Measurements from ENCODE around the gene PIEZO2. TPM values are rescaled to one million over a fixed set of nuclear protein-coding genes. Genes with fewer than 3 reads are reported as not detected.

PIEZO2 gene
- total RNA-seq, 1 experiment from 2014 or later, result not detected

- DNase-seq (ENCODE audit: low spot score), result no peak
Measured at GRCh38 chr18:10792181-10792580, 357.2 kb downstream of the PIEZO2 start.

DNA sequence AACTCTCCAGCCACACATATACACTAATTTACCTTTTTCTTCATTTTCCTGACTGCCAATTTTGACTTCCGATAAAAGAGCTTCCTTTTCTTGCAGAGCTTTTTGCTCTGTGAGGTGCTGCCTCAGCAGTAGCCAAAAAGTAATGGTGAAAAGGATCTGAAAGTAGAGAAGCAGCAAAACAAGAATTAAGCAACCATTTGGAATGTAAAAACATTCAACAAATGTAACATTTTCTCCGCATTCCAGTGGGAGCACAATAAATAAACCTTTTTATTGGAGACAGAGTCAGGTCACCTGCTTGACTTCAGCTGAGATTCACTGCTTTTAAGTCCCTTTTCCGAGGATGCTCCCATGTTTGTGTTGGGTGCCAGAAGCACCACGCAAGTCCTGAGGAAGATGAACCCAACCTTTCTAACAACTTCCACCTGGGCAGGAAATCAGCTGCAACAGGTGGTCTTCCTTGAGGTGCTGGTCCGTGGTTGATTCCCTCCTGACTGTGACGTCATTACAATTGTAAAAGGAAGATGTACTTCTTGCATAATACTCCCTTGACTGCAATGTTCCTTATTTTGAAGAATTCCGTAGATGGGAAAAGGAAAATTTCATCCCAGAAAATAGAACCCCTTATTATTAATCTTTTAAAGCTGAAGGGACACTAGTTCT is 358.1 kb downstream of the PIEZO2 start:
- no peak for DNase-seq (ENCODE audit: low spot score)

DNA sequence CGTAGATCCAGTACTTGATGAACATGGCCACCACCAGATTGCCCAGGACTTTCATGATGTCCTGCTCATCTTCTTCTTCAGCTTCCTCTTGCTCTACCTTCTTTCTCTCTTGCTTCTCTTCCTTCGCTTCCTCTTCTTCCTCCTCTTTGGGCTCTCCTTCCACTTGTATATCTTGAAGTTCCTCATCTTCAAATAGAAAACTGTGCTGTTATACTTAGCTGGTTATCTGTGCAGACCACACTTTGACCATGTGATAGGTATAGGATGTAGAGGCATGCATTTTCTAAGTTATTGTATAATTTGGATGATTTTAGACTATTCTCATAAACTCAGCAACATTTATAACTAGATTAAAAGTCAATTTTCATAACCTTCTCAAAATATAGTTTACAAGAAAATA is 360.2 kb downstream of the PIEZO2 start:
- DNase-seq (ENCODE audit: low spot score), result no peak

DNA sequence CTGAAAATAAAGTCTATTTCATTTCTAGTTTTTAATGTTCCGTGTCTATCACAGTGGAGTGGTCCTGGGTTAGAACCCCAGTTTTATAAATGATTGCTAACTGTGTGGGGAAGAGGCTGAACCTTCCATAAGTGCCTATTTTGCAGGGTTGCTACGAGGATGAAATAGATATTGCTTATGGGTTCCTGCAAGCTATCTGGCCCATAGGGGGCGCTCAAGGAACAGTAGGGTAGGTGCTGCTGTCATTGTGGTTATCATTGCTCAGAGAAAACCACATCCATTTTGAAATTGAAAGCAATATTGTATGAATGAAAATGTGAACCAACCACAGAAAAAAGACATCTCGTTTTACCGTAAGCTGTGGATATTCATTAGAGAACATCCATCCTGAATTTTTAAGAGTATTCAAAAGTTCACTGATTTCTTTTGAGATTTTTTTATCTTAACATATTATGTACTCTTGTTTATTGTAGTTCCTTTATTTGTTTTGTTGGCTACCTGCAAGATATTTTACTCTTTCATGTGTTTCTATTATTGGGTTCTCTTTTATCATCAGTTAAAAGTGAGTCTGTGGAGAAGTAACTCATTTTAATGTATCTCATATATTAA is 362.0 kb downstream of the PIEZO2 start:
- DNase-seq (ENCODE audit: low spot score), result peak; percentile 94

- DNase-seq (ENCODE audit: low spot score), result no peak
Measured at GRCh38 chr18:10785798-10786197, 363.6 kb downstream of the PIEZO2 start.

DNA sequence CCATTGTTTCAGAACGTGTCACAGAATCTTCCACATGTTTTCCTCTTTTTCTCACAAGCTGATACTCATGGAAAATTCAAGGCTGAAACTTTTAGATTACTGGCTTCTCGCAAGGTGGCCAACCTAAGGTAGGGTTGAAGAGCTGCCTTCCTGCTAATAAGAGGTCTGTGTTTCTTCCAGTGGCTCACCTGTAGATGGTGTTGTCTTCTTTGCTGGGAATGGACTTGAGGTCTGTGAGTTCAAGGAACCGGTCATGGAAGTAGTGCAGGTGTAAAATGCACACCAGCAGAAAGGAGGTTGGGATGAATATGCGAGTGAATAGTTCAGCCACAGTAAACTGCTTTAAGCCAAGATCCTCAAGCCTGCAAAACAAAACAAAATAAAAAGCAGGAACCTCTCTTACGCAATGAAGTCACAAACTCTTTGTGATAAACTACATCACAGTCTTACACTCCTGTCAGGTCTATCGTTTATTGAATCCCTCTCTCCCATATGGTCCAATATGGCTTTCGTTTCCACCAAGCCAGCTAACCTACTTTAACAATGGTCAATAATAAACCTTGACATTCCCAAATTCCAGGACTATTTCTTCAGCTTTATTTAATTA is 364.7 kb downstream of the PIEZO2 start:
- DNase-seq (ENCODE audit: low spot score), result peak; percentile 5

DNA sequence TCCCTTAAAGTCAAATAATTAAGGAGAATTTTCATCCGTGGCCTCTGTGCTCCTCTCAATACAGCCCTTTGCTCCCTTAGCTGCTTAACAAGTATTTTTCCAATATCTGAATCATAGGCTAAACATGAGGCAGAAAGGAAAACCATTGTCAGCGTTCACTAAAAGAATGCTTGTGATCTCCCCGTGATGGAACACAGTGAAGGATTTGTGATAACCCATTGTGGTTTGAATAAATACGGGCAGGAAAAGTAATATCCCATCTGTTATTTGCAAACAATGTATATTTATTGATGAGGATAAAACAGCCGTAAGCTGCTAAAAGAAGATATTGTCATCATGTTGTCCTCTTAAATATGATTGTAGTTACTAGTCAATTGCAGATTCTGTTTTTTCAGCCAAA is 365.4 kb downstream of the PIEZO2 start:
- DNase-seq (ENCODE audit: low spot score), result no peak

GRCh38 chr18:10776493-10776892 is 372.9 kb downstream of the PIEZO2 start:
- DNase-seq (ENCODE audit: low spot score), result no peak

GRCh38 chr18:10775026-10775425 is 374.3 kb downstream of the PIEZO2 start:
- DNase-seq (ENCODE audit: low spot score), result no peak

DNA sequence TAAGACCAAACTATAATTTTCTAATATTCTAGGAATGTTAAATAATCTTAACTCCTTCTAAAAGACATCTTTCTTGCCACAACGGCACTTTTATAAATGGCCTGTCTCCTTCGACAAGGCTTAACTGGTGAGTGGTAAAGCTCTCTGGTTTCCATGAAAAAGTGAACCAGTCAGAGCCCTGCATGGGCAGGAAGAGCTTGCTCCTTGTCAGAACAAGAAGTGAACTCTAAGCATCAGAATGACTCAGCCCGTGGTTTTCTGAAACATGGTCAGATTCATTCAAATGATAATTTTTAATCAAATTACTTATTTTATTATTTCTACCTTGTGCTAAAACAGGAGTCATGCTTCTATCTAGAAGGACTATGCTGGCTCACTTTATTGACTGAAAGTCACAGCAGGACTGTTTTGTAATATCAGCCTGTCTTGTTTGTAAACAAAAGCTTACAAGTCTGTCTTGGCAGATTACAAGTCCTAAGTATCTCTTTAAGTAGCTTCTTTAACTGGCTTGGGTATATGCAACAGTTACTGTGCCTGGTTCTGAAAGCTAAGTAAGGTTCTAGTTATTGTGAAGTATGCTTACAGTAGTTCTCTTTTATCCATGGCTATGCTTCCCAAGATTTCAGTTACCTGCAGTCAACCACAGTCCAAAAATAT is 378.2 kb downstream of the PIEZO2 start:
- DNase-seq (ENCODE audit: low spot score), result no peak

GRCh38 chr18:10770264-10770663 is 379.1 kb downstream of the PIEZO2 start:
- DNase-seq (ENCODE audit: low spot score), result no peak

DNA sequence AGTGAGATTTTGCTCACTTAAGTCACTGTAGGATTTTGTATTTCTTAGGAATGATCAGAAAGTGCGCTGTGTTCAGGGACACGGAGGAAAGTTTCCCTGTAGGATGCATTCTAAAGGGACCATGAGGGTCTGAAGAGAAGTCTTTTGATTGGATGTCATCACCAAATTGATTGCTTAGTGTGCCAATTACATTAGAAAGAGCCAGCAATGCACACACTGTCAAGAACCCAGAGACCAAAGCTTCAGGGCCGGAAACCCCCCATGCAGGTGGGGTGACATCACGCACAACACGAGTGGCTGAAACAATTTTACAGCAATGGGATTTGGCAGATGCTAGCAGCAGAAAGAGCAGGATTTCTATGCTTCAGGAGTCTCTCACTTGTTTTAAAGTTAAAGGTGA is 381.1 kb downstream of the PIEZO2 start:
- no peak for DNase-seq (ENCODE audit: low spot score)

DNA sequence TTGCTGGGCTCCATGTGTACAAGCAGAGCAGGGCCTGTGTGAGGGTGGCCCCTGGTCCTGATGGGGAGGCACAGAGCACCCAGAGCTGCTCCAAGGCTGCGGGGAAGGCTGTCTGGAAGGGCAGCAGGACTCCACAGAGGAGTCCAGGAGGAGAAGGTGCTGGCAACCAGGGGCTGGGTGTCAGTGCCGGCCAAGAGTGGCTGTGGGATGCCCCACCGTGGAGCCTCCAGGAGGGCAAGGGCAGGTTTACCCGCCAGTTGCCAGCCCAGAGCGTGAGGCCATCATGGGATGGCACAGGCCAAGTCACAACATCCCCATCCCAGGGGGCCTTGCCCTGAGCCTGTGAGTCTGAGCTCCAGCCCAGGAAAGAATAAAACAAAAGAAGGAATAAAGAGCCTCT is 381.7 kb downstream of the PIEZO2 start:
- no peak for DNase-seq (ENCODE audit: low spot score)

DNA sequence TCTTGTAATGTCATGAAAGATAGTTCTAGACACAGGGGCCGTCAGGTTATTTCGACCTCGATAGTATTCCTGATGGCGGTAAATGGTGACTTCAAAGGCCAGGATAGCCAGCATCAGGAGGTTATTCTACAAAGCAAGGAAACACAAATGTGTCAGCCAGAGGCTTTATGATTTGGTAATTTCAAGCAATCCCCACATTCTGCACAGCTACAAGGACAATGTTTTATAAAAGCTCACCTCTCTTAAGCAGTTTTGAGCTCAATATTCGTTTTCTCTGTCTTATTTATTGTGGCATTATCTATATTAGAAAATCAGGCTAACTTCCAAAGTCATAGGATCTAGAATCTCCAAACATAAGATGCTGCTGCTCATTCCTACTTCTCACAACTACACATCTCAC is 388.4 kb downstream of the PIEZO2 start:
- no peak for DNase-seq (ENCODE audit: low spot score)

DNA sequence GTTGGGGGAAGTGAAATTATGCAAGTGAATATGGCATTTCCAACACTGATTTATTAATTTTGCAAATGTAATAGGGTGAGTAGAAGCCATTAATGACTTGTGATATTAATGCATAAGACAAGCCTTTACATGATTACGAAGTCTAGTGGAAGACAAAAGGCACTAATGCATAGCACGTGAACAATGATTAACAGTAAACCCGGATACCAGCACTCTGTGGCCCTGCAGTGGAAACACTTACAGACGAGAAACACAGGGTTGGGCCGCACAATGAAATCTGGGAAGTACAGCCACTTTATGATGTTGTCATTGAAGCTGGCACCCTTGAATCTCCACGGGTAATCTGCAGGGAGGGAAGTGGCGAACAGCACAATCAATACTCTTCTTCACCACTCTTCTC is 390.1 kb downstream of the PIEZO2 start:
- no peak for DNase-seq (ENCODE audit: low spot score)

- no peak for DNase-seq (ENCODE audit: low spot score)
Measured at GRCh38 chr18:10757946-10758345, 391.4 kb downstream of the PIEZO2 start.

- DNase-seq (ENCODE audit: low spot score), result no peak
Measured at GRCh38 chr18:10757349-10757748, 392.0 kb downstream of the PIEZO2 start.

GRCh38 chr18:10755855-10756254 is 393.5 kb downstream of the PIEZO2 start:
- no peak for DNase-seq (ENCODE audit: low spot score)

GRCh38 chr18:10754128-10754527 is 395.2 kb downstream of the PIEZO2 start:
- DNase-seq (ENCODE audit: low spot score), result no peak

GRCh38 chr18:10752382-10752781 is 397.0 kb downstream of the PIEZO2 start:
- no peak for DNase-seq (ENCODE audit: low spot score)

DNA sequence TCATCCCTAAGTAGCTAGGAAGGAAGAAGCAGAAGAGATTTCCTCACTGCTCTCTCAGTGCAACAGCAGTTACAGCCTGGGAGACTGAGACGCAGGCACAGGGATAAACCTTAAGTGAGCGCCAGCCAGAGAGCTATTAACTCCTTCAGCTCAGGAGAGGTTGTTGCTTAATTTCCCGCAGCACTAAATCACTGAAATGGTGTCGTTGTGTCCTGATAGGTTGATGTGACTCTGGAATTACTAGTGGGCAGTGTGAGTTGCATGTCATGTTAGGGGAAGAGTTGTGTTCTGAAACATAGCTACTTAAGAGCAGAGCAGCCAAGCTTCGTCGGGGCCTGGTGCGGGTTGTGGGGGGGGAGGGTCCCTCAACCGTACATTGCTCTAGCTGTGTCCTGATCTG is 397.7 kb downstream of the PIEZO2 start:
- DNase-seq (ENCODE audit: low spot score), result no peak

DNA sequence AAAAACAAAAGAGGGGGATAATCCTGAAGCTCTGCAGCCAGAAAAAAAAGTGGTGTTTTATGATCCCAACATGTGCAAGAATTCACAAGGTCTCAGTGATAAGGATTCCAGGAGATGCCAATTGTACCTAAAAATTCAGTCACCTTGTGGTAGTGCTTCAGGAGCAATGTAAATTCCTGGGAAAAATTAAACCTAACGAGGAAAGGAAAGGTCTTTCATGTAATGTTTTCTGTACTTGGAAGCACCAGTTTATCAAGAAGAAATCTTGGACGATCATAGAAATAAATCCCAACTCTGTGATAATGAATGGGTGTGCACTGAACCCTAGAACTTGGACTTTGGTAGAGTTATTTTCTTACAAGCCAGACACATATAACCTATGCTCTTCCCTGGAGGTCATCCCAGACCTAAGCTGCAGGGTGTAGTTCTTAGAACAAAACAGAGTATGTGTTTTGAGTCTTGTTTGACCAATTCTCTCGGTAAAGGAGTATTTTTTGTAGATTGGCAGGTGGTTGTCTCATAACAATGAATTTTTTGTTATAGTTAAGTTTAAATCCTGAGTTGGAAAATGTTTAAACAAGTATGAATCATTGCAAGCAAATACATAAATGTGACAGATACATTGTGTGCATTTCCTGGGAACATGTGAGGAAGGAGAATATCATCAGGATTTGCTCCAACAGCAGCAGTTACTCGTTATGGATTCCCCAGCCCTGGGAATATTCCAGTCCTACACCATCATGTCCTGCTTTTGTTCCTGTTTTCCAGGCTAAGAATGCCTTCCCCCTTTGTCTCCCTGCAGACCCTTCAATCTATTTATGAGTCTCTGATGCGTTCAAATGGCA is 399.0 kb downstream of the PIEZO2 start:
- no peak for DNase-seq (ENCODE audit: low spot score)

Measured in HT-29 (cell line).